SJCRH30 (cell line): Measurements from ENCODE around the gene EXOC3L1. TPM values are rescaled to one million over a fixed set of nuclear protein-coding genes. Genes with fewer than 3 reads are reported as not detected.

Experiments used
- DNase-seq, 2 experiments: peaks; one replicate each; pipeline ENCODE4 v3.0.0-alpha.2; 2015 to 2020
- H3K27ac ChIP-seq: fragments of 250-450 bp; sonication (Bioruptor Pico); 2 replicates; pipeline ENCODE4 v1.5.1; 2020; ENCODE audit warnings: mild to moderate bottlenecking, moderate library complexity
- H3K27me3 ChIP-seq: fragments of 250-450 bp; sonication (Bioruptor Pico); 2 replicates; pipeline ENCODE4 v1.5.1; 2020; ENCODE audit warnings: mild to moderate bottlenecking, moderate library complexity
- H3K36me3 ChIP-seq: fragments of 250-450 bp; sonication (Bioruptor Pico); 2 replicates; pipeline ENCODE4 v1.5.1; 2020; ENCODE audit warnings: mild to moderate bottlenecking, moderate library complexity
- H3K4me1 ChIP-seq: fragments of 250-450 bp; sonication (Bioruptor Pico); 2 replicates; pipeline ENCODE4 v1.5.1; 2020; ENCODE audit warnings: mild to moderate bottlenecking, moderate library complexity
- H3K4me3 ChIP-seq: fragments of 250-450 bp; sonication (Bioruptor Pico); 2 replicates; pipeline ENCODE4 v1.5.1; 2020; ENCODE audit warnings: mild to moderate bottlenecking, moderate library complexity
- H3K9me3 ChIP-seq: fragments of 250-450 bp; sonication (Bioruptor Pico); replicated peaks from 2 replicates; pipeline ENCODE4 v1.5.1; 2020; ENCODE audit warnings: mild to moderate bottlenecking, moderate library complexity
- total RNA-seq: library from RNA; depleted of rRNA; stranded (reverse); fragments of >200 nt; shearing (Covaris generic); gene quantifications from 2 replicates; pipeline ENCODE4 v1.2.3, GENCODE V29; 2014

EXOC3L1 gene
- total RNA-seq, 1 experiment from 2014 or later = 2.0 TPM

- Histone ChIP-seq H3K4me1 (peaks cover 5% of the 10 kb centered on the region), H3K27ac (no peak overlapping the region), H3K36me3 (no peaks in the 10 kb centered on the region), H3K9me3 (no peaks in the 10 kb centered on the region), H3K27me3 (no peaks in the 10 kb centered on the region), H3K4me3 (peak overlapping the region; percentile 84)
- no peak for DNase-seq
Observed at GRCh38 chr16:67184453-67184994, 5.4 kb downstream of the EXOC3L1 start.

- H3K9me3 ChIP-seq = no peaks in the 10 kb centered on the region
- H3K4me1 ChIP-seq = peaks cover 5% of the 10 kb centered on the region
- peak within 1 kb of the TSS; percentile 84 for H3K4me3 ChIP-seq
- H3K27ac ChIP-seq = peak within 1 kb of the TSS; percentile 94
- peak; percentile 99 to 100 for DNase-seq
- no peaks in the 10 kb centered on the region for H3K36me3 ChIP-seq
- no peaks in the 10 kb centered on the region for H3K27me3 ChIP-seq
Observed at GRCh38 chr16:67183627-67184452, 6.1 kb downstream of the EXOC3L1 start, which contains the start of gene MATCAP1. MATCAP1 (minus strand) TSS chr16:67183963; CDS start chr16:67180610, 3,353 bp downstream.

GRCh38 chr16:67183284-67183626, 6.7 kb downstream of the EXOC3L1 start:
- H3K4me1 ChIP-seq = peaks cover 5% of the 10 kb centered on the region
- no peaks in the 10 kb centered on the region for H3K36me3 ChIP-seq
- no peaks in the 10 kb centered on the region for H3K9me3 ChIP-seq
- peak overlapping the region; percentile 84 for H3K4me3 ChIP-seq
- H3K27me3 ChIP-seq = no peaks in the 10 kb centered on the region
- no peak for DNase-seq
- H3K27ac ChIP-seq = peak overlapping the region; percentile 94

- Histone ChIP-seq H3K4me1 (peaks cover 5% of the 10 kb centered on the region), H3K27ac (no peak overlapping the region), H3K4me3 (peak overlapping the region; percentile 84; the same call in 1 of the 2 replicates), H3K27me3 (no peaks in the 10 kb centered on the region), H3K36me3 (no peaks in the 10 kb centered on the region), H3K9me3 (no peaks in the 10 kb centered on the region)
- DNase-seq = peak in 1 of 2 experiments; percentile 45
Observed at GRCh38 chr16:67182288-67182687, 7.6 kb downstream of the EXOC3L1 start.

GRCh38 chr16:67181346-67181745, 8.6 kb downstream of the EXOC3L1 start:
- no peak overlapping the region for H3K4me3 ChIP-seq
- no peak for DNase-seq
- H3K9me3 ChIP-seq = no peaks in the 10 kb centered on the region
- peaks cover 5% of the 10 kb centered on the region for H3K4me1 ChIP-seq
- no peaks in the 10 kb centered on the region for H3K36me3 ChIP-seq
- no peaks in the 10 kb centered on the region for H3K27me3 ChIP-seq
- H3K27ac ChIP-seq = no peak overlapping the region

- peaks cover 5% of the 10 kb centered on the region for H3K4me1 ChIP-seq
- DNase-seq = no peak
- no peak overlapping the region for H3K27ac ChIP-seq
- no peaks in the 10 kb centered on the region for H3K27me3 ChIP-seq
- no peak overlapping the region for H3K4me3 ChIP-seq
- H3K9me3 ChIP-seq = no peaks in the 10 kb centered on the region
- H3K36me3 ChIP-seq = no peaks in the 10 kb centered on the region
Observed at GRCh38 chr16:67180166-67180565, 9.8 kb downstream of the EXOC3L1 start.

GRCh38 chr16:67179421-67180080, 10.4 kb downstream of the EXOC3L1 start:
- H3K4me1 ChIP-seq = peaks cover 5% of the 10 kb centered on the region
- H3K4me3 ChIP-seq = no peak overlapping the region
- H3K36me3 ChIP-seq = no peaks in the 10 kb centered on the region
- H3K9me3 ChIP-seq = no peaks in the 10 kb centered on the region
- H3K27me3 ChIP-seq = no peaks in the 10 kb centered on the region
- DNase-seq = no peak
- no peak overlapping the region for H3K27ac ChIP-seq

GRCh38 chr16:67177743-67178699, 11.9 kb downstream of the EXOC3L1 start:
- Histone ChIP-seq H3K27me3 (no peaks in the 10 kb centered on the region), H3K4me1 (peaks cover 13% of the 10 kb centered on the region), H3K4me3 (no peak overlapping the region), H3K36me3 (no peaks in the 10 kb centered on the region), H3K9me3 (no peaks in the 10 kb centered on the region), H3K27ac (no peak overlapping the region)
- DNase-seq = no peak

GRCh38 chr16:67176662-67177061, 13.3 kb downstream of the EXOC3L1 start:
- peaks cover 7% of the 10 kb centered on the region; the same call in 1 of the 2 replicates for H3K4me1 ChIP-seq
- no peak overlapping the region for H3K4me3 ChIP-seq
- no peaks in the 10 kb centered on the region for H3K36me3 ChIP-seq
- DNase-seq = no peak
- H3K27ac ChIP-seq = no peak overlapping the region
- H3K9me3 ChIP-seq = no peaks in the 10 kb centered on the region
- H3K27me3 ChIP-seq = no peaks in the 10 kb centered on the region

GRCh38 chr16:67174706-67175231, 15.2 kb downstream of the EXOC3L1 start:
- Histone ChIP-seq H3K27me3 (no peaks in the 10 kb centered on the region), H3K4me3 (peak overlapping the region; percentile 55), H3K36me3 (no peaks in the 10 kb centered on the region), H3K27ac (no peak overlapping the region), H3K4me1 (peaks cover 14% of the 10 kb centered on the region), H3K9me3 (no peaks in the 10 kb centered on the region)
- no peak for DNase-seq

GRCh38 chr16:67173808-67174705, 15.9 kb downstream of the EXOC3L1 start:
- Histone ChIP-seq H3K27ac (no peak overlapping the region), H3K4me1 (peaks cover 19% of the 10 kb centered on the region)

GRCh38 chr16:67173323-67173722, 16.6 kb downstream of the EXOC3L1 start:
- H3K27ac ChIP-seq = no peak overlapping the region
- peak overlapping the region; percentile 55 for H3K4me3 ChIP-seq
- no peaks in the 10 kb centered on the region for H3K9me3 ChIP-seq
- no peaks in the 10 kb centered on the region for H3K36me3 ChIP-seq
- peaks cover 26% of the 10 kb centered on the region for H3K4me1 ChIP-seq
- H3K27me3 ChIP-seq = no peaks in the 10 kb centered on the region
- peak in 1 of 2 experiments; percentile 23 for DNase-seq

More at GRCh38 chr16:67173808-67174705, 15.9 kb downstream of the EXOC3L1 start:
- Histone ChIP-seq H3K4me3 (peak overlapping the region; percentile 55), H3K27me3 (no peaks in the 10 kb centered on the region), H3K36me3 (no peaks in the 10 kb centered on the region), H3K9me3 (no peaks in the 10 kb centered on the region)
- peak; percentile 77 to 79 for DNase-seq

GRCh38 chr16:67170949-67171649, 18.8 kb downstream of the EXOC3L1 start:
- Histone ChIP-seq H3K4me1 (peaks cover 26% of the 10 kb centered on the region), H3K27me3 (no peaks in the 10 kb centered on the region)

More at GRCh38 chr16:67170949-67171649, 18.8 kb downstream of the EXOC3L1 start:
- no peaks in the 10 kb centered on the region for H3K36me3 ChIP-seq
- H3K4me3 ChIP-seq = peak overlapping the region; percentile 69
- H3K27ac ChIP-seq = peak overlapping the region; percentile 82
- peak; percentile 51 to 70 for DNase-seq
- no peaks in the 10 kb centered on the region for H3K9me3 ChIP-seq
